Vagina (tissue), 2 donors: Measurements from ENCODE around the gene EPG5.

Experiments used
- POLR2A ChIP-seq, 2 donors: fragments of 450-650 bp; IDR thresholded peaks; one replicate each; pipeline ENCODE4 v1.6.1; 2017; ENCODE audit warnings: antibody characterized with exemption in 2 of 2, mild to moderate bottlenecking in 2 of 2, moderate library complexity in 2 of 2
- POLR2AphosphoS5 ChIP-seq, 2 donors: sonication (generic); formaldehyde crosslinking; IDR thresholded peaks; one replicate each; pipeline ENCODE4 v1.9.0; 2017; ENCODE audit warnings: antibody characterized with exemption in 2 of 2, mild to moderate bottlenecking in 2 of 2, low read depth in 1 of 2; ENCODE audit not compliant: insufficient read depth in 1 of 2
- TF ChIP-seq, protein P1 (sequence below), 3 experiments: fragments of 450-650 bp in 2 of 3; fragments of 200-600 bp in 1 of 3; sonication (generic) in 1 of 3; IDR thresholded peaks; one replicate each; pipeline ENCODE4 v1.5.1; 2017 to 2019; ENCODE audit warnings: antibody characterized with exemption in 3 of 3, mild to moderate bottlenecking in 2 of 3, moderate library complexity in 2 of 3

DNA sequence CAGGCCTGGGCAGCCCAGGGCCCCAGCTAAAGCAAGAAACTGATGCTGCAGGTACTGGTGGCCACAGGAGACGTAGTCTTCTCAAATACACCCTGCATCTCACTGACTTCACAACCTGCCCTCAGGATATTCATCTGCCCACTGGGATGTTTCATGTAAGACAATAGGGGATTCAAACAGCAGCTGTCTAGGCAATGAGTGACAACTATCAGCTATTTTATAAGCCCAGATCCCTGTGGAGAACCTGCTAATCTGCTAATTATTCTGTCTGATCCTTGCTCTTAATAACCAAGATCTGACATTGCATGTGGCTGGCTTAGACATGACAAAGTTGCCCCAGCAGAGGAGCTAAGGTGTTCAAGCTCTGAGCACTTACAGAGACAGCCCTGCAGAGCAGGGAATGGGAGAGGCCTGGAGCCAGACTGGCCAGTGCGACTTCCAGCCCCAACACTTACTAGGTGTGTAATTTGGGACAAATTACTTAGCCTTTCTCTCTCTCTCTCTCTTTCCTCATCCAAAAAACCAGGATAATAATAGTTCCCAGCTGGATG lies 113.0 kb downstream of the EPG5 start:
- TF ChIP-seq POLR2A (IDR thresholded peaks at IDR 0.05), result no peak
- TF ChIP-seq, protein P1, sequence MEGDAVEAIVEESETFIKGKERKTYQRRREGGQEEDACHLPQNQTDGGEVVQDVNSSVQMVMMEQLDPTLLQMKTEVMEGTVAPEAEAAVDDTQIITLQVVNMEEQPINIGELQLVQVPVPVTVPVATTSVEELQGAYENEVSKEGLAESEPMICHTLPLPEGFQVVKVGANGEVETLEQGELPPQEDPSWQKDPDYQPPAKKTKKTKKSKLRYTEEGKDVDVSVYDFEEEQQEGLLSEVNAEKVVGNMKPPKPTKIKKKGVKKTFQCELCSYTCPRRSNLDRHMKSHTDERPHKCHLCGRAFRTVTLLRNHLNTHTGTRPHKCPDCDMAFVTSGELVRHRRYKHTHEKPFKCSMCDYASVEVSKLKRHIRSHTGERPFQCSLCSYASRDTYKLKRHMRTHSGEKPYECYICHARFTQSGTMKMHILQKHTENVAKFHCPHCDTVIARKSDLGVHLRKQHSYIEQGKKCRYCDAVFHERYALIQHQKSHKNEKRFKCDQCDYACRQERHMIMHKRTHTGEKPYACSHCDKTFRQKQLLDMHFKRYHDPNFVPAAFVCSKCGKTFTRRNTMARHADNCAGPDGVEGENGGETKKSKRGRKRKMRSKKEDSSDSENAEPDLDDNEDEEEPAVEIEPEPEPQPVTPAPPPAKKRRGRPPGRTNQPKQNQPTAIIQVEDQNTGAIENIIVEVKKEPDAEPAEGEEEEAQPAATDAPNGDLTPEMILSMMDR (IDR thresholded peaks at IDR 0.05), result no peak
- no peak for TF ChIP-seq POLR2AphosphoS5 (IDR thresholded peaks at IDR 0.05; ENCODE audit: insufficient read depth in 1 of 2, low read depth in 1 of 2)
